Right renal pelvis (tissue), 4 donors: ENCODE measurements around the gene UTF1. TPM values are rescaled to one million over a fixed set of nuclear protein-coding genes. Genes with fewer than 3 reads are reported as not detected.
"Not testable (repeated sequence)": the region's sequence is repeated elsewhere in the genome, so short reads cannot be mapped to it uniquely, and the experiment has no call there.

Experiments used
- DNase-seq, 4 donors: peaks; one replicate each; pipeline ENCODE4 v3.0.0-alpha.2; 2013; ENCODE audit warnings: low read depth in 4 of 4, low spot score in 3 of 4, missing footprints in 1 of 4
- polyA plus RNA-seq, 4 donors: library from polyadenylated mRNA; unstranded; fragments of 120-200 nt; gene quantifications; one replicate each; pipeline ENCODE4 v1.2.1, GENCODE V29; 2013; ENCODE audit not compliant: insufficient read length in 4 of 4

Gene UTF1
- polyA plus RNA-seq, 4 donors = 0.26 TPM; not detected in 3

DNA sequence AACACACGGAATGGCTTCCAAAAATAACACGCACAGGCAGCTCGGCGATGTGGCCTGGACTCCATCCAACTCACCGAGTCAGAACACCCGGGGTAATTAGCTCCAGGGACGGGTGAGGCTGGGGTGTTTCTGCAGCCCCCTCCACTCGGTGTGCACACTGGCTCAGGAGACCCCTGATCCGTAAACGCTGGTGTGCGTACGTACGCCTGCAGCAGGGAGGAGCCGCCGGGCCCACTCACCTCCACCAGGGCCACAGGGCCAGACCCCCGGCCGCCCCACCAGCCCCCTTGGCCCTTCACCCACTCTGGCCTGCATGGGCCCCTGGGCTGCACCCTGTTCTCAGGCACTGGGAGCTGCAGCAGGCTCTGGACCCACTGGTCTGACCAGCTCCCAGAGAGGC is 22.4 kb upstream of the UTF1 start:
- no peak for DNase-seq

GRCh38 chr10:133208466-133208865 is 21.6 kb upstream of the UTF1 start:
- no peak for DNase-seq

DNA sequence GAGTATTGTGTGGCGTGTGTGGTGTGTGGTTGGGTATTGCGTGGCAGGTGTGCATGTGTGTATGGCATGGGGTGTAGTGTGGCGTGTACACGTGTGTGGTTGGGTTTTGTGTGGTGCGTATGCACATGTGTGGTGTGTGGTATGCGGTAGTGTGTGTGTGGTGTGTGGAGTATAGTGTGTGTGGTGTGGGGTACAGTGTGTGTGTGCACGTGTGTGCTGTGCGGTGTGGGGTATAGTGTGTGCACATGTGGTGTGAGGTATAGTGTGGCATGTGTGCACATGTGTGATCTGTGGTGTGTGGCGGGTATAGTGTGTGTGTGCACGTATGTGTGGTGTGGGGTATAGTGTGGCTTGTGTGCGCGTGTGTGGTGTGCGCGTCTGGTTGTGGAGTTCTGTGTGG is 20.9 kb upstream of the UTF1 start:
- no peak for DNase-seq

DNA sequence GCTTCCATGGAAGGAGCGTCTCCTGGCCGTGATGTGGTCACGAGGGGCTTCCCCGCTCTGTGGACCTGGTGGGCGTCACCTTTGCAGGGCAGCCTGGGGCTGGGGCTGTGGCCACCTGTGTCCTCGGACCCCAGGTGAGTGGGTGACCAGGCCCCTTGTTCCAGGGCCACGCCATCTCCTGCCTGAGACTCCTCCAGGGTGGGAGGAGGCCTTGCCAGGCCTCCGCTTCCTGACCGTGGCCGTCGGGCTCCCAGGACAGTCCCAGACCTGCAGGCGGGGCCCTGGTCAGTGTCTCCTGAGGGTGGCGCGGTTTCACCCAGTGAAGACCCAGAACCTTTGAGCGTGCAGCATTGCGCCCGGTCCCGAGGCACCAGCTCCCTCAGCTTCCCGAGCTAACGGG is 20.4 kb upstream of the UTF1 start:
- no peak for DNase-seq

DNA sequence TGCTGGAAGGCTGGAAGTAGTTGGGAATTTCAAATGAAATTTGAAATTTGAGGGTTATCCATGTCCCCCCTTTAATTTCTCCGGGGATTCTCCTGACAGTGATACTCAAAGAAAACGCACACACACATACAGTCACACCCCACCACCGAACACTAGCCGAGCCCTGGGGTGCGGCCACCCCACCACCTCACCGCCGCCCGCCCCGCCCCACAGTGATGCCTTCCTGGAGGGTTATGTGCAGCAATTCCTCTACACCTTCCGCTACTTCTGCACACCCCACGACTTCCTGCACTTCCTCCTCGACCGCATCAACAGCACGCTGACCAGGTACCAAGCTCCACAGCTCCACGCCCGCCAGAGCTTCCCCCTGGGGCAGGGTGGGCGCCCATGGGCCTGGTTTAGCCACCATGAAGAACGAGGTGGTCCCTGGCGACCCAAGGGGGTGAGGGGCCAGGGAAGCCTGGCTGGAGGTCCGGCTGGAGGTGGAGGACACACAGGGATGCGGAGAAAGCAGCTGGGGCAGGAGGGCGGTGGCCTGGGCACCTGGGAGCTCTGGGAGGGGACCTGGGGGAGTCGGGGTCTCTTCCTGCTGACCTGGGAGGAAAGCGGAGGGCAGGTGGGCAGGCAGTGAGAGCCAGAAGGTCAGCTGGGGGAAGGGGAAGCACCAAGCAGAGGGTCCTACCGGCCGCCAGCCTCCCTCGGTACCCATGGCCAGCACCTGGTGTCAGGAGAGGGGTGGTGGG is 19.4 kb upstream of the UTF1 start:
- DNase-seq = no peak

DNA sequence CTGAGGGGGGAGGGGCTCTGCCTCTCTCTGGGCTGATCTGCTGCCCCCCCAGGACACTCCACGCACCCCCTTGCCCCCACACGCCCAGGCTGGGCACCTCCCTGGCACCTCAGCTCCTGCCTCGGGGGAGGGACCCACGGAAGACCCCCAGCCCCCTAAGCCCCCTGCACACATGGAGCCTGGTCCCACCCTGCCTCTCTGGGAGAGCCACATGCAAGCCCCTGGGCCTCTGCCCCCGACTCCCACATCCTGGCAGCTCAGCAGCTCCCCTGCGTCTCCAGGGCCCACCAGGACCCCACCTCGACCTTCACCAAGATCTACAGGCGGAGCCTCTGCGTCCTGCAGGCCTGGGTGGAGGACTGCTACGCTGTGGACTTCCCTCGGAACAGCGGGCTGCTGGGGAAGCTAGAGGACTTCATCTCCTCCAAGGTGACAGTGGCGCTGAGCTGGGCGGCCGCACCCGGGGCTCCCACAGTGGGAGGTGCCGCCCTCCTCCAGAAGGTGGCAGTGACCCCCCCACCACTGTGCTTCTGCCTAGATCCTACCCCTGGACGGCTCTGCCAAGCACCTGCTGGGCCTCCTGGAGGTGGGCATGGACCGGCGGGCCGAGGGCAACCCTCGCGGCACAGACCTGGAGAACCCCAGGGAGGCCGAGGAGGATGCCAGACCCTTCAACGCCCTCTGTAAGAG is 18.7 kb upstream of the UTF1 start:
- DNase-seq = no peak

- DNase-seq = no peak
These were observed 17.8 kb upstream of the UTF1 start for GRCh38 chr10:133211959-133212852.

- no peak for DNase-seq
These were observed 17.0 kb upstream of the UTF1 start for GRCh38 chr10:133212853-133213494.

- DNase-seq = no peak
These were observed 16.2 kb upstream of the UTF1 start for GRCh38 chr10:133213641-133214467.

DNA sequence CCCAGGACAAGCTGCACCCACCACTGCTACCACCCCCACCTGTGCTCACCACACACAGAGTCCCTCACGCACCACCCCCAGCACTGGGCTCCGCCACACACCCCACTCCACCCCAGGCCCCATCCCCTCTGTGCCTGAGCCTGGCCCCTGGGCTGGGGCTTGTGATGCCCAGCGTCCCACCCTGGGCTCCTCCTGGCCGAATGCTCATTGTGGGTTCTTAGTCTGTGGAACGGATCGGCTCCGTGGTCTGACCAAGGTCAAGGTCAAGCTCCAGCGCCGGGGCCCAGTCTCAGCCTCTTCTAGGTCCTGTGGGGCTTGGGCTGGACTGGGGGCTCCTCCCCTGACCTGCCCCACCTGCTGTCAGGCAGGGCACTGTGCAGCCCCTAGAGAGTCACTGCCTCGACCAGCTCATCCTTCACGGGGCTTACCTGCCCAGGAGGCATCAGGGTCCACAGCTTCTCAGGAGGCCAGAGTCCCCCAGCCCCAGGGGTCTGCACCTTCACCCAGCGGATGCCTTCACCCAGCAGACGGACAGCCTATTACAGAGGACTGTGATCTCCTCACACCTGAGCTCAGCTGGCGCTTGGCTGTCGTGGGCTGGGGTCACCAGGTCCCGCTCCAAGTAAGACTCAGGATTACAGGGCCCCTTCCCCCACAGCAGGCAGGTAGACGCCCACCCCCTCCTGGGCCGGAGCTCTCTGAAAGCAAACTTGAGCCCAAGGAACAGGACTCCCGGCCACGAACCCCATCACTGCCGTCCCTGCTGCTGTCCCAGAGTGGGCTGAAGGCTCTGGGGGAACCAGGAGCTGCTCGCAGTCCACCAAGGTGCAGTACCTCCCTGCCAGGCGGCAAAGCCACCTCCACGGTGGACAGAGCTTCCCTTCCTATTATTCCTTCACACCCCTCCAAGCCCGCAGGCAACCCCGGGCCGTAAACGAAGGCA is 15.3 kb upstream of the UTF1 start:
- no peak for DNase-seq

- no peak for DNase-seq
These were observed 14.4 kb upstream of the UTF1 start for GRCh38 chr10:133215586-133215985.

GRCh38 chr10:133216776-133217175 is 13.2 kb upstream of the UTF1 start:
- DNase-seq = no peak

GRCh38 chr10:133217800-133218589 is 12.0 kb upstream of the UTF1 start:
- DNase-seq = no peak

DNA sequence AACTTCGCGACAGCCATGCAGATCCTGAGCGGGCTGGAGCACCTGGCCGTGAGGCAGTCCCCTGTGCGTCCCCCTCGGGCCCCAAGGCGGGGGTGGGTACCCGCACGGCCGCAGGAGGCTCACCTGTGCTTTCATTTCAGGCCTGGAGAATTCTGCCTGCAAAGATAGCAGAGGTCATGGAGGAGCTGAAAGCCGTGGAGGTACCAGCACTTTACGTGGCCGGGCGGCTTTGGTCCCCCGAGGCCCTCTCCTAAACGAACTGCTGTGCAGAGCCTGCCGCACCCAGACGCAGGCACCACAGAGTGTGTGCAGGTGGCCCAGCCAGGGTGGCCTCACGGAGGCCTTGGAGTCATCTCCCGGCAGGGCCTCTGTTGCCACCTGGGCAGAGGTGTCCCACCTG is 11.1 kb upstream of the UTF1 start:
- DNase-seq = no peak

DNA sequence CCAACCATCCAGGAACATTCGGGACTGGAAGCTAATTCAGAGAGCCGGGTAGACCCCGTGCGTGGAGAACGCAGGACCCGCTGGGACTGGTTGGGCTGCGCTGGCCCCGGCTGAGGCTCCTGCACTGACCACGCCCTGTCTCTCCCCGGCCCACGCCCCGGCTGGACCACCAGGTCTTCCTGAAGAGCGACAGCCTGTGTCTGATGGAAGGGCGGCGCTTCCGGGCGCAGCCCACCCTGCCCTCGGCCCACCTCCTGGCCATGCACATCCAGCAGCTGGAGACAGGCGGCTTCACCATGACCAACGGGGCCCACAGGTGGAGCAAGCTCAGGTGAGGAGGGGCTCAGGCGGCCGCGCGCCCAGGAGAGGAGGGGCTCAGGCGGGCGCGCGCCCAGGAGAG is 10.2 kb upstream of the UTF1 start:
- DNase-seq = no peak

GRCh38 chr10:133221331-133221730 is 8.7 kb upstream of the UTF1 start:
- DNase-seq = no peak

DNA sequence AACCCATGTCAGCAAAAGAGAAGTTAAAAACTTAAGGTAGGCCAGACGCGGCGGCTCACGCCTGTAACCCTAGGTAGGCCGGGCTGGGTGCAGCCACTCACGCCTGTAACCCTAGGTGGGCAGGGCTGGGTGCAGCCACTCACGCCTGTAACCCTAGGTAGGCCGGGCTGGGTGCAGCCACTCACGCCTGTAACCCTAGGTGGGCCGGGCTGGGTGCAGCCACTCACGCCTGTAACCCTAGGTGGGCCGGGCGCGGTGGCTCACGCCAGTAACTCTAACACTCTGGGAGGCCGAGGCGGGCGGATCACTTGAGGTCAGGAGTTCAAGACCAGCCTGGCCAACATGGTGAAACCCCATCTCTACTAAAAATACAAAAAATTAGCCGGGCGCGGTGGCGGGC is 8.3 kb upstream of the UTF1 start:
- DNase-seq = not testable (repeated sequence)

DNA sequence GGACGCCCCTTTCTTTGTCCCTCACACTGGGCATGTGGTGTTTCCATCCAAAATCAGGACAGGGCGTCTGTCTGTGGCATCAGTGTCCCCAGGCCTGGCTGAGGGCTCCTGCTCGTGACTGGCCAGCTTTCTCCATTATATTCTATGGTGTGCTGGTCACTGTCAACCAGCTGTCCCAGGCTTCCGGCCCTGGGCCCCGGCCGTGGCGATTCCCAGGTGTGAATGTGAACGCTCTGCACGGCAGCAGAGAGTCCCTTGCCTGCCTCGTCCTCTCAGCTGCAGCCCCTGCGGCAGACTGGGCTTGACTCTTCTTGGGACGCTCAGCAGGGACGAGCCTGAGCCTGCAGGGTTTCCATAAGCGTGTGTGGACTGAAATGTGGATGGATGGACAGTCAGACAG is 5.9 kb upstream of the UTF1 start:
- no peak for DNase-seq
